GM23248 (cell line): ENCODE data around the gene CAMSAP2. TPM values are rescaled to one million over a fixed set of nuclear protein-coding genes. Genes with fewer than 3 reads are reported as not detected.

Source experiments
- DNase-seq: peaks from one replicate; pipeline ENCODE4 v3.0.0-alpha.2; 2015
- H2AFZ ChIP-seq: fragments of 200-600 bp; sonication (generic); 2 replicates; pipeline ENCODE4 v1.6.1; 2016; ENCODE audit warnings: antibody characterized with exemption
- H3F3A ChIP-seq: fragments of 200-600 bp; sonication (generic); 2 replicates; pipeline ENCODE4 v1.6.1; 2016; ENCODE audit warnings: mild to moderate bottlenecking, antibody characterized with exemption, mixed run types; ENCODE audit not compliant: insufficient read depth
- H3K27ac ChIP-seq: fragments of 200-600 bp; sonication (generic); 2 replicates; pipeline ENCODE4 v1.5.1; 2016; ENCODE audit warnings: mild to moderate bottlenecking
- H3K27me3 ChIP-seq: fragments of 200-600 bp; sonication (generic); replicated peaks from 2 replicates; pipeline ENCODE4 v1.6.1; 2016; ENCODE audit warnings: mild to moderate bottlenecking; ENCODE audit not compliant: insufficient read depth
- H3K36me3 ChIP-seq: fragments of 200-600 bp; sonication (generic); 2 replicates; pipeline ENCODE4 v1.6.1; 2016; ENCODE audit warnings: low read depth, mild to moderate bottlenecking
- H3K4me1 ChIP-seq: fragments of 200-600 bp; sonication (generic); 2 replicates; pipeline ENCODE4 v1.6.1; 2016; ENCODE audit warnings: mild to moderate bottlenecking; ENCODE audit not compliant: insufficient read depth
- H3K4me2 ChIP-seq: fragments of 200-600 bp; sonication (generic); one replicate; pipeline ENCODE4 v1.6.1; 2016; ENCODE audit warnings: mild to moderate bottlenecking; ENCODE audit not compliant: unreplicated experiment
- H3K4me3 ChIP-seq: fragments of 200-600 bp; sonication (generic); 2 replicates; pipeline ENCODE4 v1.5.1; 2016; ENCODE audit warnings: mild to moderate bottlenecking
- H3K79me2 ChIP-seq: fragments of 200-600 bp; sonication (generic); 2 replicates; pipeline ENCODE4 v1.6.1; 2016; ENCODE audit warnings: mild to moderate bottlenecking; ENCODE audit not compliant: insufficient read depth
- H3K9ac ChIP-seq: fragments of 200-600 bp; sonication (generic); 2 replicates; pipeline ENCODE4 v1.6.1; 2016; ENCODE audit warnings: mild to moderate bottlenecking
- H3K9me2 ChIP-seq: fragments of 200-600 bp; sonication (generic); 2 replicates; pipeline ENCODE4 v1.6.1; 2016; ENCODE audit warnings: mixed run types, mild to moderate bottlenecking, moderate library complexity; ENCODE audit not compliant: insufficient read depth
- H3K9me3 ChIP-seq: fragments of 200-600 bp; sonication (generic); one replicate; pipeline ENCODE4 v1.6.1; 2017; ENCODE audit warnings: low read depth
- H4K20me1 ChIP-seq: fragments of 200-600 bp; sonication (generic); 2 replicates; pipeline ENCODE4 v1.6.0; 2016; ENCODE audit not compliant: insufficient read depth
- EZH2 ChIP-seq: fragments of 200-600 bp; sonication (generic); IDR thresholded peaks from 2 replicates; pipeline ENCODE4 v1.6.1; 2018; ENCODE audit warnings: antibody characterized with exemption, mild to moderate bottlenecking; ENCODE audit not compliant: insufficient read depth, poor library complexity, severe bottlenecking
- EZH2phosphoT487 ChIP-seq: fragments of 200-600 bp; sonication (generic); IDR thresholded peaks from 2 replicates; pipeline ENCODE4 v1.6.1; 2018; ENCODE audit warnings: antibody characterized with exemption, moderate library complexity, mild to moderate bottlenecking, low read depth; ENCODE audit not compliant: insufficient read depth
- WGBS, 2 experiments: methylation state at CpG; one replicate each; pipeline ENCODE4 v1.1.6; 2015 to 2017; ENCODE audit warnings: low lambda C conversion rate in 2 of 2, low coverage in 1 of 2; ENCODE audit errors: missing lambda C conversion rate in 2 of 2; 5-methylcytosine and 5-hydroxymethylcytosine counted together
- in situ Hi-C: fragments of 300-500 bp; cut with MboI; formaldehyde crosslinking; loops from 2 replicates; pipeline ENCODE4 v1.15.0; 2020
- polyA plus RNA-seq: library from polyadenylated mRNA; unstranded; fragments of >200 nt; fragmentation: Nextera tagmentation; extraction: Ambion mirVana; gene quantifications from 2 replicates; pipeline ENCODE4 v1.2.1, GENCODE V29; 2016
- total RNA-seq: library from RNA; depleted of rRNA; stranded (reverse); fragments of >200 nt; shearing (Covaris generic); gene quantifications from 2 replicates; pipeline ENCODE4 v1.2.3, GENCODE V29; 2014

CAMSAP2 gene
- total and polyA plus RNA-seq, 2 experiments from 2014 or later, result 10.9 to 28.7 TPM

GRCh38 chr1:200818248-200818647 lies 79.6 kb downstream of the CAMSAP2 start:
- 96 to 97% methylated on average over 1 of the region's 1 CpG for WGBS, 2 experiments
- in situ Hi-C loops, result no loop called here
- no peak overlapping the region for H3K27ac ChIP-seq

GRCh38 chr1:200819726-200820125 lies 81.0 kb downstream of the CAMSAP2 start:
- H3K4me2 ChIP-seq, result no peak overlapping the region
- in situ Hi-C loops, result no loop called here
- H3K27me3 ChIP-seq, result no peaks in the 10 kb centered on the region
- H3K27ac ChIP-seq, result no peak overlapping the region
- H3K9me3 ChIP-seq, result no peaks in the 10 kb centered on the region
- no peak overlapping the region for H2AFZ ChIP-seq
- peaks cover 14% of the 10 kb centered on the region; the same call in 1 of the 2 replicates for H3K36me3 ChIP-seq
- H3F3A ChIP-seq, result peaks cover 32% of the 10 kb centered on the region
- H4K20me1 ChIP-seq, result no peaks in the 10 kb centered on the region
- no peak overlapping the region for H3K4me3 ChIP-seq
- no peaks in the 10 kb centered on the region for H3K4me1 ChIP-seq
- WGBS, 2 experiments, result 98 to 100% methylated on average over 2 of the region's 2 CpGs
- no peaks in the 10 kb centered on the region for H3K9me2 ChIP-seq
- TF ChIP-seq EZH2phosphoT487, result no peak
- no peak for TF ChIP-seq EZH2
- H3K79me2 ChIP-seq, result peaks cover 71% of the 10 kb centered on the region
- no peak for DNase-seq
- no peak overlapping the region for H3K9ac ChIP-seq

More at GRCh38 chr1:200818248-200818647, 79.6 kb downstream of the CAMSAP2 start:
- Histone ChIP-seq H3K4me3 (no peak overlapping the region), H3K27me3 (no peaks in the 10 kb centered on the region), H3K4me2 (no peak overlapping the region), H3K9me2 (no peaks in the 10 kb centered on the region), H3K36me3 (peaks cover 14% of the 10 kb centered on the region; the same call in 1 of the 2 replicates), H4K20me1 (no peaks in the 10 kb centered on the region), H3K79me2 (peaks cover 62% of the 10 kb centered on the region), H2AFZ (no peak overlapping the region), H3F3A (peaks cover 37% of the 10 kb centered on the region), H3K9me3 (no peaks in the 10 kb centered on the region), H3K9ac (no peak overlapping the region), H3K4me1 (no peaks in the 10 kb centered on the region)
- no peak for DNase-seq
- TF ChIP-seq EZH2phosphoT487 (no peak), EZH2 (no peak)

GRCh38 chr1:200831091-200831490 lies 92.4 kb downstream of the CAMSAP2 start:
- Histone ChIP-seq H2AFZ (no peak overlapping the region), H3F3A (peaks cover 4% of the 10 kb centered on the region; the same call in 1 of the 2 replicates), H3K27me3 (no peaks in the 10 kb centered on the region), H3K4me3 (no peak overlapping the region), H3K4me2 (no peak overlapping the region), H3K4me1 (no peaks in the 10 kb centered on the region), H3K9me2 (no peaks in the 10 kb centered on the region), H3K9ac (no peak overlapping the region), H3K79me2 (peaks cover 82% of the 10 kb centered on the region), H3K27ac (no peak overlapping the region), H3K36me3 (peaks cover 5% of the 10 kb centered on the region), H4K20me1 (0 out of 2 replicates have a peak, but pooled peaks cover 4% of the 10 kb centered on the region), H3K9me3 (no peaks in the 10 kb centered on the region)
- 98% methylated on average over 2 of the region's 2 CpGs for WGBS, 2 experiments
- DNase-seq, result no peak
- in situ Hi-C loops, result no loop called here
- TF ChIP-seq EZH2phosphoT487 (no peak), EZH2 (no peak)

GRCh38 chr1:200834383-200834782 lies 95.7 kb downstream of the CAMSAP2 start:
- no peak overlapping the region for H2AFZ ChIP-seq
- peaks cover 32% of the 10 kb centered on the region for H3F3A ChIP-seq
- TF ChIP-seq EZH2phosphoT487 (no peak), EZH2 (no peak)
- in situ Hi-C loops, result no loop called here
- peaks cover 67% of the 10 kb centered on the region for H3K79me2 ChIP-seq
- H3K4me2 ChIP-seq, result no peak overlapping the region
- H3K36me3 ChIP-seq, result peaks cover 15% of the 10 kb centered on the region
- peak; percentile 10 for DNase-seq
- peaks cover 22% of the 10 kb centered on the region for H3K4me1 ChIP-seq
- H3K9me3 ChIP-seq, result no peaks in the 10 kb centered on the region
- H4K20me1 ChIP-seq, result no peaks in the 10 kb centered on the region
- H3K27me3 ChIP-seq, result no peaks in the 10 kb centered on the region
- no peaks in the 10 kb centered on the region for H3K9me2 ChIP-seq
- no peak overlapping the region for H3K27ac ChIP-seq
- no peak overlapping the region for H3K9ac ChIP-seq
- H3K4me3 ChIP-seq, result no peak overlapping the region
- WGBS, 2 experiments, result 89 to 90% methylated on average over 5 of the region's 5 CpGs

- TF ChIP-seq EZH2phosphoT487, result no peak
- no peak for TF ChIP-seq EZH2
- no peak overlapping the region for H2AFZ ChIP-seq
- no peak overlapping the region for H3K27ac ChIP-seq
- peaks cover 63% of the 10 kb centered on the region for H3K79me2 ChIP-seq
- 87 to 88% methylated on average over 3 of the region's 3 CpGs for WGBS, 2 experiments
- peaks cover 43% of the 10 kb centered on the region for H3F3A ChIP-seq
- no peak overlapping the region for H3K4me2 ChIP-seq
- no peak overlapping the region for H3K4me3 ChIP-seq
- DNase-seq, result no peak
- no peaks in the 10 kb centered on the region for H3K9me2 ChIP-seq
- H3K36me3 ChIP-seq, result peaks cover 15% of the 10 kb centered on the region
- in situ Hi-C loops, result no loop called here
- H3K27me3 ChIP-seq, result no peaks in the 10 kb centered on the region
- H4K20me1 ChIP-seq, result no peaks in the 10 kb centered on the region
- no peak overlapping the region for H3K9ac ChIP-seq
- peaks cover 26% of the 10 kb centered on the region for H3K4me1 ChIP-seq
- H3K9me3 ChIP-seq, result no peaks in the 10 kb centered on the region
Observed at GRCh38 chr1:200836213-200836612, 97.5 kb downstream of the CAMSAP2 start.
